AG10803 (cell line): ENCODE measurements around the gene EMC10.

Experiments used
- DNase-seq: peaks from one replicate; pipeline ENCODE4 v3.0.0; 2010; ENCODE audit warnings: low read depth
- H3K4me3 ChIP-seq: 2 replicates; pipeline ENCODE4 v1.5.1; 2011; ENCODE audit warnings: mild to moderate bottlenecking, low read length, control low read depth
- CTCF ChIP-seq: conservative IDR thresholded peaks from 2 replicates; pipeline ENCODE4 v1.5.1; 2011; ENCODE audit warnings: mild to moderate bottlenecking, low read length, control low read depth, inconsistent platforms

Gene EMC10

GRCh38 chr19:50500060-50500752, 23.9 kb downstream of the EMC10 start:
- no peak overlapping the region for H3K4me3 ChIP-seq
- no peak for DNase-seq
- TF ChIP-seq CTCF, result no peak

DNA sequence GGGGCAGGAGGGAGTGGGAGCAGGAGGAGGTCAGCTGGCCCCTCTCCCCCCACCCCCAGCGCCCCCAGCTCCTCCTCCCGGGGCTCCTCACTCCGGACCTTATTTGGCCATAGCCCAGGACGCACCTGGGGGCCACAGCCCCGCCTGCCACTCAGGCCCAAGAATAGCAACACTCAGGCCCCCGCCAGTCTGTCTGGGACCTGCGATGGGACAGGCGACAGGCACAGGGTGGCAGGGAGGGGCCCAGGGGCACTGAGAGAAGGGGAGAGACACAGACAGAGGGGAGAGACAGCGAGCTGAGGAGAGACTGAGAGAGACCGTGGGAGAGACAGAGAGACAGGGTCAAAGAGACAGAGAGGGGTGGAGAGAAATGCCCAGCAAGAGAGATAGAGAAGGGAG, 24.4 kb downstream of the EMC10 start:
- no peak for TF ChIP-seq CTCF
- no peak for DNase-seq

DNA sequence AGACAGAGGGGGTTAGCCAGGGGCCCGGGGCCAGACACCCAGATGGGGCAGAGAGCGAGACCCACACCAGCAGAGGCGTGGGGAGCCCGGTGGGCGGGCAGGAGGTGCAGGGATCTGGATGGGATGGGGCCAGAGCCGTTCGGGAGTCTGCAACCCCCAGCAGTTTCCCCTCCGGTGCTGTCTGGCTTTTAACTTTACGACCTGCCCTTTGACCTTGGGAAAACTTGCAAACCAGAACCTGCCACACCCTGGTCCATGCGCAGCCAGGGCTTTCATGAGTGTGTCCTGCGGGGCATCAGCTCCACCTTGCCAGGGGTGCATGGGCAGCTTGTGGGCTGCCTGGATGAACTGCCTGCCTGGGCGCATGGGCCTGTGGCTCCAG, 24.9 kb downstream of the EMC10 start:
- no peak overlapping the region for H3K4me3 ChIP-seq
- no peak for TF ChIP-seq CTCF
- DNase-seq, result no peak

More for the DNA sequence above, 24.4 kb downstream of the EMC10 start:
- no peak overlapping the region for H3K4me3 ChIP-seq

GRCh38 chr19:50501568-50502475, 25.5 kb downstream of the EMC10 start:
- DNase-seq, result no peak
- no peak for TF ChIP-seq CTCF

DNA sequence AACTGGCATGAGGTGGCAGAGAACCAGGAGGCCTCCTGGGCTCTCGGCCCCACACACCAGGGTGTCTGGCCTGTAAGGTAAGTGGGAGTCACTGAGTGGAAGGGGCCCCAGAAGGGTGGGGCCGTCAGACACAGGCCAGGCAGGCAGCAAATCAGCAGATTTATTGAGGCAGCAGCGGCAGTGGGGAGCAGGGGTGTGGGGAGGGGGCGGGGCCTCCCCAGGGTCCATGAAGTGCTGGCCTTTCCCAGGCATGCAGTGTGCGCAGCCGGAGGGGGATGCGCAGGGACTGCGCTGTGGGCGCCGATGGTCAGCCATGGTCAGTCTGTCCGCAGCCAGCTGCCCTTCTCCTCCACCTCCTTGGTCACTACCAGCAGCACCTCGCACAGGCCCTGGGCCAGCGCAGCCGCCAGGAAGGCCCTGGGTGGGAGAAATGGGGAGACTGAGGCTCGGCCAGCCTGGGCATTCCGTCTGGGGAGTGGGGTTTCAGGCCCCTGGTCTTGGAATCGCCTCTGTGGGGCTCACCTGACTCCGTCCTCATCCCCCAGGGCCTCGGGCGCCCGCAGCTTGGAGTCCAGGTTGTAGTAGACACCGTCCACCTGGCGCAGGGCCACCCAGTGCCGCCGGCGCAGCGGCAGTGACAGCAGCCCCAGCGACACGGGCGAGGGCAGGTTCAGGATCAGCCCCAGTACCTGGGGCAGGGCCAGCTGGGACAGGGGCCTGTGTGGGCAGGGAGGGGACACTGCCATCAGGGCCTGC, 29.7 kb downstream of the EMC10 start:
- DNase-seq, result no peak
- no peak for TF ChIP-seq CTCF
- no peak overlapping the region for H3K4me3 ChIP-seq

More at GRCh38 chr19:50501568-50502475, 25.5 kb downstream of the EMC10 start:
- H3K4me3 ChIP-seq, result no peak overlapping the region

DNA sequence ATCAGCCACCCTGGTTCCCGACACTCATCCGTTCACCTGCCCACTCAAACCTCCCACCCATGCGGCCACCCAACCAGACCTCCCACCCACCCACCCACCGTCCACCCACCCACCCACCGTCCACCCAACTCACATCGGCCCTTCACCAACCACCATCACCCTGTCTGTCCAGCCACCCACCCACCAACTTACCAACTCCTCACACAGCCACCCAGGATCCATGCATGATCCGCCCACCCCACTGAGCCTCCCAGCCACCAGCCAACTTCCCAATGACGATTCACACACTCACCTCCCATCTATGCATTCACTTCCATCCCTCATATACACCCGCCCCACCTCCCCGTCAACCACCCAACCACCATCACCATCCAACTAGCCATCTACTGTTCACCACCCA, 30.4 kb downstream of the EMC10 start:
- DNase-seq, result no peak
- no peak overlapping the region for H3K4me3 ChIP-seq
- TF ChIP-seq CTCF, result no peak
